Hematopoietic multipotent progenitor cell treated with erythropoietin and hydrocortisone succinate and interleukin-3 and kit ligand, for 6 days (in vitro differentiated cells): Measurements from ENCODE around the gene POLD1.
A peak's percentile ranks its signal among the peaks of the same experiment; 100 is the strongest.
"Not testable (repeated sequence)": the region's sequence is repeated elsewhere in the genome, so short reads cannot be mapped to it uniquely, and the experiment has no call there.

Source experiments
- DNase-seq: peaks from one replicate; pipeline ENCODE4 v3.0.0-alpha.2; 2015

The POLD1 gene

DNA sequence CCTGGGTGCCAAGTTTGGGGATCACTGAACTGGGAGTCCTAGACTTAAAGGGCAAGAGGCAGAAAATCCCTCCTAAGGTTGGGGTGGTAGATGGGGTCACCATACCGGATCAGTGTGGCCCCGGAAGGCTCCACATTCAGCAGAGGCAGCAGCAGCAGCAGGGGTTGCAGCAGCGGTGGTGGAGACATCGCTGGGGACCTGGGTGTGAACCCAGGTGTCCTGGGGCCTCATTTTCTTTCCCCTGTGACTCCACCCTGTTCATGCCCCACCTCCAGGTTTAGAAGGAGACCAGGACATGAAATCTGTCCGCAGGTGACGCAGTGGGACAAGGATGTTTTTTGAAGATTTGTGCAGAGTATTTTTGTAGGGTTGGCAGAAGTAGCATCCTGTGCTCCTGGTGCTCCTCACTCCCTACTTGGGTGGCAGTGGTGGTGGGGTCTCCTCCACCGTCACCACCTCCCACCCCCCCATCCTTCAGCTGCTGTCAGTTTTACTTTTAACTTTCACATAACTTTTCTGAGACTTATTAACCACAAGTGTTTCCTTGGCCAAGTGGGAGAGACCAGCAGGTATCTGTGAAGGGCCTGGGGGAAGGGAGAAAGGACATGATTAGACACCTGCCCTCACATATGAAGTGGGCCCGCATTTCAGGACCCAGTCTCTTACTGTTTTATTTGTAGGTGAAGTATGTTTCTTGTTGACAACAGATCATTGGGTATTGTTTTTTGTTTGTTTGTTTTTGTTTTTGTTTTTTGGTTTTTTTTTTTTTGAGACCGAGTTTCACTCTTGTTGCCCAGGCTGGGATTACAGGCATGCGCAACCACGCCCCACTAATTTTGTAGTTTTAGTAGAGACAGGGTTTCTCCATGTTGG, 18.5 kb upstream of the POLD1 start, which contains the start of gene NAPSA:
NAPSA (minus strand) TSS at position 206 of the 873 bp plus-strand sequence; CDS start at position 188, 18 bp downstream.
- no peak for DNase-seq

DNA sequence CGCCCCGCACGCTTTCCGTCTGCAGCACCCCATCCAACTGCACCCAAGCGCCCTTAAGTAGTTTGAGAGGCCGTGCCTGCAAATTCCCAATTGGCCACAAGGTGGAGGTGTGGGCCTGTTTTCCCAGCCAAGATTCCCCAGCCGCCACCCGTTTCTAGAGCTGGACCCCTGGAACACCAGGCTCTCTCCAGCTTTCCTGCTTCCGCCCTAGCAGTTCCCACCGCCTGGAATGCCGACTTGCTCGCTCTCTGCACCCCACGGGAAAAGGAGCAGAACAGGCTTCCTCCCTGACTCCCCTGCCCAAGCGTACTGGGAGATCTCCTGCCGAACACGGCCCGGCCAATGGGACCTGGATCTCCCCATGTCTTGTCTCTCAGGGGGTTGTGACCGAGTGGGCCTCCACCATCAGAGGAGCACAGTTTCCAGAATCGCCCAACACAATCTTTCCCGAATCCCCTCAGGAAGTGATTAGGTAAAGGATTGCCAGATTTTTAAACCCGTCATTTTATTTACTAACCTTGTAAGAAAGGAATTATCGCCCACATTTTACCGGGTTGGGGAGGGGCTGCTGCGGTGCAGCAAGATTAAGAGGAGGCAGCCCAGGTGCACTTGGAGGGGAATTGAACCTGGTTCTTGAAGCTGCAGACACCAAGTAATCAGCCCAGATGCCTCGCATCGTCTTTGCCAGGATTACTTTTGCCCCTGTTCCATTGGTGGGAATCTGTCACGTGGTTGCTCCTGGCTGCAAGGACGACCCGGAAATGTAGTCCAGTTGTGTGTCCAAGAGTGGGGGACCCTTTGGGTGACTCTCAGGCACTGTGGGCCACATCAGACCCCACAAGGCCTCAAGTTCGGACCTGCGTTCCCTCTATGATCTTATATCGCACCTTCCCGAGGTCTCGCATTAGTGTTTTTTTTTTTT, 15.2 kb upstream of the POLD1 start:
- peak; percentile 95 for DNase-seq

DNA sequence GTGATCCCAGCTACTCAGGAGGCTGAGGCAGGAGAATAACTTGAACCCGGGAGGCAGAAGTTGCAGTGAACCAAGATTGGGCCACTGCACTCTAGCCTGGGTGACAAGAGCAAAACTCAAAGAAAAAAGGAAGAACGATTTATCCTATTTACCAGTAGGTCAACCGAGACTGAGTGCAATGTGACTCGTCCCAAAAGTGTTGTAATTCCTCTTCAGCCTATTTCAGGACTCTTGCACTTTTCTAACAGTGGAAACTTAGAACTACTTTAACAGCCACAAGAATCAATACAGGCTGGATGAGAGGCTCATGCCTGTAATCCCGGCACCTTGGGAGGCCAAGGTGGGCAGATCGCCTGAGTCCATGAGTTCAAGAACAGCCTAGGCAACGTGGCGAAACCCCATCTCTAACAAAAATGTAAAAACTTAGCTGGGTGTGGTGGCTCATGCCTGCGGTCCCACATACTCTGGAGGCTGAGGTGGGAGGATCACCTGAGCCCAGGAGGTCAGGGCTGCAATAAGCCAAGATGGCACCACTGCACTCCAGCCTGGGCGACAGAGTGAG, 12.2 kb upstream of the POLD1 start:
- no peak for DNase-seq

DNA sequence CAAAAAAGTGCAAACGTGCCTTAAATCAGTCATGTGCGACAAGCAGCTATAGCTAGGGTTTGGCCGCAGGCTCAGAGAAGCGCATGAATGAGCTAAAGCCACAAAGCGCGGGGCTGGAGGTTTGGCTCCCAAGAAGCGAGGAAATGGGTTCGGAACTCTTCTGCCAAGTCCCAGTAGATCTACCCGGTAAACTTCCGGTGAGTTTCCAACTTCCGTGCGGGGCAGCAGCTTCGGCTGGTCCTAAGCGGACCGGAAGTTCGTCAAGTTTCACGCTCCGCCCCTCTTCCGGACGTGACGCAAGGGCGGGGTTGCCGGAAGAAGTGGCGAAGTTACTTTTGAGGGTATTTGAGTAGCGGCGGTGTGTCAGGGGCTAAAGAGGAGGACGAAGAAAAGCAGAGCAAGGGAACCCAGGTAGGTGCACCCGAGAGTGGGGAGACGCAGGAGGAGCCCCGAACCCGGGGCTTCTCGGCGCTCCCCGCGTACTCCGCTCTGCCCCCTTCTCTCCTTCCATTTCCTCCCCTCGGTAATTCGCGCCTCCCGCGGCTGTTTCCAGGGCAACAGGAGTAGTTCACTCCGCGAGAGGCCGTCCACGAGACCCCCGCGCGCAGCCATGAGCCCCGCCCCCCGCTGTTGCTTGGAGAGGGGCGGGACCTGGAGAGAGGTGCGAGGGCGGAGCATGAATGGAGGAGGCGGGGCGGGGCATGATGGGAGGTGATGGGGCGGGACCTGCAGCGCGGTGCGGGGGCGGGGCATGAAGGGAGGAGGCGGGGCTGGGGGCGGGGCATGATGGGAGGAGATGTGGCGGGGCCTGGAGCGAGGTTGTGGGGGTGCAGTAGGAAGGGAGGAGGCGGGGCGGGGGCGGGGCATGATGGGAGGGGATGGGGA, 7.7 kb upstream of the POLD1 start, which contains the start of gene NR1H2:
NR1H2 (plus strand) TSS at position 292 of the 885 bp plus-strand sequence. CDS start 1,149 bp downstream, outside the sequence.
- peak; percentile 99 for DNase-seq

DNA sequence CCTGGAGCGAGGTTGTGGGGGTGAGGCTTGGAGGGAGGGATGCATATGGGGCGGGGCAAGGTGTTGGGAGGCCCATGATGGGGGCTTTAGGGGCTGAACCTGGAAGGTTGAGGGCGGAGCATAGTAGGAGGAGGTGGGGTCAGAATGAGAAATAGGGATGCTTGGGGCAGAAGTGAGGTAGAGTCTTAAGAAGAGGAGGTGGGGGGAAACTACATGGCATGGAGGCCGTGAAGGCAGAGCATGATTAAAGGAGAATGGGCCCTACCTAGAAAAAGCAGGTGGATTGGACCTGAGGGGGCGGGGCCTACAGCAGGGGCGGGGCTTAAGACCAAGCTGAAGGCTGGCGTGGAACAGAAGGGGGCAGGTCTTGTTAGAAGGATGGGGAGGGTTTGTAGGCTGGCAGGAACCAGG, 7.1 kb upstream of the POLD1 start:
- peak; percentile 84 for DNase-seq

DNA sequence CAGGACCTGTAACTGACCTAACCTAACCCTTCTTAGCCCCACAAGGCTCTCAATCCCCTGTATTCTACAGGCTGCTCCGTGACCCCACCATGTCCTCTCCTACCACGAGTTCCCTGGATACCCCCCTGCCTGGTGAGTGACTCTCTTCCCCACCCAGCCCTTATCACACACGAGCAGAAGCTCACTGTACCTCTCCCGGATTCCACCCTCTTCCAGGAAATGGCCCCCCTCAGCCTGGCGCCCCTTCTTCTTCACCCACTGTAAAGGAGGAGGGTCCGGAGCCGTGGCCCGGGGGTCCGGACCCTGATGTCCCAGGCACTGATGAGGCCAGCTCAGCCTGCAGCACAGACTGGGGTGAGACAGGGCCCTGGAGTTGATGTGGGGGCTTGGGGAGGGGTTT, 6.6 kb upstream of the POLD1 start:
- DNase-seq = peak; percentile 87

DNA sequence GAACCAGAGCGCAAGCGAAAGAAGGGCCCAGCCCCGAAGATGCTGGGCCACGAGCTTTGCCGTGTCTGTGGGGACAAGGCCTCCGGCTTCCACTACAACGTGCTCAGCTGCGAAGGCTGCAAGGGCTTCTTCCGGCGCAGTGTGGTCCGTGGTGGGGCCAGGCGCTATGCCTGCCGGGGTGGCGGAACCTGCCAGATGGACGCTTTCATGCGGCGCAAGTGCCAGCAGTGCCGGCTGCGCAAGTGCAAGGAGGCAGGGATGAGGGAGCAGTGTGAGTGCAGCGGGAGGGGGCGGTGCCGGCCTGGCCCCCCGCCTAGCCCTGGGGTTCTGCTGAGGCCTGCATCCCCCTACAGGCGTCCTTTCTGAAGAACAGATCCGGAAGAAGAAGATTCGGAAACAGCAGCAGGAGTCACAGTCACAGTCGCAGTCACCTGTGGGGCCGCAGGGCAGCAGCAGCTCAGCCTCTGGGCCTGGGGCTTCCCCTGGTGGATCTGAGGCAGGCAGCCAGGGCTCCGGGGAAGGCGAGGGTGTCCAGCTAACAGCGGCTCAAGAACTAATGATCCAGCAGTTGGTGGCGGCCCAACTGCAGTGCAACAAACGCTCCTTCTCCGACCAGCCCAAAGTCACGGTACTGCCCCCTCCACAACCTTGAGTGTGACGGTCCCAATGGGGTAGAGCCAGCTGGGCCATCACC, 5.8 kb upstream of the POLD1 start:
- DNase-seq = no peak

DNA sequence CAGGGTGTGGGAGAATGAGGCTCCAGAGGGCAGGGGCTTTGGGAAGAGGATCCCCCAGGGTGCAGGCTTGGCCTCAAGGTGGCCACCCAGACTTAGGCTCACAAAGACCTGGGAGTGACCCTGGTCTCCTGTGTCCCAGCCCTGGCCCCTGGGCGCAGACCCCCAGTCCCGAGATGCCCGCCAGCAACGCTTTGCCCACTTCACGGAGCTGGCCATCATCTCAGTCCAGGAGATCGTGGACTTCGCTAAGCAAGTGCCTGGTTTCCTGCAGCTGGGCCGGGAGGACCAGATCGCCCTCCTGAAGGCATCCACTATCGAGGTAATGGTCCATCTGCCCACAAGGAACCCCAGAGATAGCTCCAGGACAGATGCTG, 5.3 kb upstream of the POLD1 start:
- DNase-seq = no peak

DNA sequence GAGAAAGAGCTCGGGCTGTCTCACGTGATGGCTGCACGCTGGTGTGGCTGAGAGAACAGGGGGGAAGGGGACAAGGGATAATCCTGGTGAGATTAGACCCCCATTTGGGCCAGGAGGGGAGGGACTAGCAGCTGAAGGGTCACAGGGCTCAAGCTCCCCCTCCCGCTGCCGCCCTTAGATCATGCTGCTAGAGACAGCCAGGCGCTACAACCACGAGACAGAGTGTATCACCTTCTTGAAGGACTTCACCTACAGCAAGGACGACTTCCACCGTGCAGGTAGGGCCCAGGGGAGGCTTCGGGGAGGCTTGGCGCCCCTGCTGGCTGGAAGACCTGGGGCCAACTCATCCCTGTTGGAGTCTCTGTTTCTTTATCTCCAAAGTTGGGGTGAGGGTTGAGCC, 4.5 kb upstream of the POLD1 start:
- no peak for DNase-seq

DNA sequence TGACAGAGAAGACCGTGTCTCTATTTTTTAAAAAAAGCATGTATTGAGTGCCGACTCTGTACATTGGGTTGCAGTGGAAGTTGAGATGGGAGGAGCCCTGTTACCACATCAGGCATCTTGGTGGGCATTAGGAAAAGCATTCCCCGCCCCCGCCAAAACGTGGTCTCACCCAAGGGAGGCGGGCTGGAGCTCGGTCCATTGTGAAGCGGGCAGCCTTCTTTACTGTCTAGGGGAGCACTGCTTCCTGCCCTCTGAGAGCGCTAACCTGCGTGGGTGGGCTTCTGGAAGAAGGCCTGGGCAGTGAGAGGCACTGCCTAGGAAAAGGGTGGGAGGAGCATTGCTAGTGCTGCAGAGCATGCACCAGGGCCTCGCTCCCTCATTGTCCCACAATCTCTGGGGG, 4.0 kb upstream of the POLD1 start:
- no peak for DNase-seq

DNA sequence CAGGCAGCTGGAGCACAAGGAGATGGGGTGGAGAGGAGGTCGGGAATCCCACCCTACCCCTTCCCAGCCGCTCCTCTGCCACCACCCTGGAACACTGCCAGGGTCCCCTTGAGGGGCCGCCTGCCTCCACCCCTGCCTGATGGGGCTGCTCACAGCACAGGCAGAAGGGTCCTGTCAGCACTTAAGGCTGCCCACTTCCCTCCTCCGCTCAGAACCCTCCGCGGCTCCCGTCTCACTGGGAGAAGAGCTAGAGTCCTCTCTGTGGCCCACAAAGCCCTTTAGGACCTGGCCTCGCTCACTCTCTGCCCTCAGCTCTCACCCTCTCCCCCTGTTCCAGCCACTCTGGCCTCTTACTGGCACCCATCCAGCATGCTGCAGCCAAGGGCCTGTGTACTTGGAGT, 3.4 kb upstream of the POLD1 start:
- no peak for DNase-seq

DNA sequence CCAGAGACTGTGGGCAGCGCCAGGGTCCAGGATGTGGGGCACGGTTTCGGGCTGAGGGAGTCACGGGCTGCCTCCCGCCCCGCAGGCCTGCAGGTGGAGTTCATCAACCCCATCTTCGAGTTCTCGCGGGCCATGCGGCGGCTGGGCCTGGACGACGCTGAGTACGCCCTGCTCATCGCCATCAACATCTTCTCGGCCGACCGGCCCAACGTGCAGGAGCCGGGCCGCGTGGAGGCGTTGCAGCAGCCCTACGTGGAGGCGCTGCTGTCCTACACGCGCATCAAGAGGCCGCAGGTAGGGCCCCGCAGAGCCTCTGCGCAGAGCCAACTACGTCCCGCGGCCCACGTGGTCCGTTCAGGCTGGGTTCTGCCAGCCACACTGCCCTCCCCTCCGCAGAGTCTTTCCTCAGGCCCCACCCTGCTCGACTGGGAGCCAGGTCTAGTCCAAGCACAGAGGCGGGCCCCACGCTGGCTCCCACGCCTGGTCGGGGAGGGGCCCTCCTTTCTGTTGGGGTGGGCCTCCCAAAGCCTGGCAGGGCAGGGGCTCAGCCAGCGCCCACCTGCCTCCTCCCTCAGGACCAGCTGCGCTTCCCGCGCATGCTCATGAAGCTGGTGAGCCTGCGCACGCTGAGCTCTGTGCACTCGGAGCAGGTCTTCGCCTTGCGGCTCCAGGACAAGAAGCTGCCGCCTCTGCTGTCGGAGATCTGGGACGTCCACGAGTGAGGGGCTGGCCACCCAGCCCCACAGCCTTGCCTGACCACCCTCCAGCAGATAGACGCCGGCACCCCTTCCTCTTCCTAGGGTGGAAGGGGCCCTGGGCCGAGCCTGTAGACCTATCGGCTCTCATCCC, 2.0 kb upstream of the POLD1 start:
- no peak for DNase-seq

DNA sequence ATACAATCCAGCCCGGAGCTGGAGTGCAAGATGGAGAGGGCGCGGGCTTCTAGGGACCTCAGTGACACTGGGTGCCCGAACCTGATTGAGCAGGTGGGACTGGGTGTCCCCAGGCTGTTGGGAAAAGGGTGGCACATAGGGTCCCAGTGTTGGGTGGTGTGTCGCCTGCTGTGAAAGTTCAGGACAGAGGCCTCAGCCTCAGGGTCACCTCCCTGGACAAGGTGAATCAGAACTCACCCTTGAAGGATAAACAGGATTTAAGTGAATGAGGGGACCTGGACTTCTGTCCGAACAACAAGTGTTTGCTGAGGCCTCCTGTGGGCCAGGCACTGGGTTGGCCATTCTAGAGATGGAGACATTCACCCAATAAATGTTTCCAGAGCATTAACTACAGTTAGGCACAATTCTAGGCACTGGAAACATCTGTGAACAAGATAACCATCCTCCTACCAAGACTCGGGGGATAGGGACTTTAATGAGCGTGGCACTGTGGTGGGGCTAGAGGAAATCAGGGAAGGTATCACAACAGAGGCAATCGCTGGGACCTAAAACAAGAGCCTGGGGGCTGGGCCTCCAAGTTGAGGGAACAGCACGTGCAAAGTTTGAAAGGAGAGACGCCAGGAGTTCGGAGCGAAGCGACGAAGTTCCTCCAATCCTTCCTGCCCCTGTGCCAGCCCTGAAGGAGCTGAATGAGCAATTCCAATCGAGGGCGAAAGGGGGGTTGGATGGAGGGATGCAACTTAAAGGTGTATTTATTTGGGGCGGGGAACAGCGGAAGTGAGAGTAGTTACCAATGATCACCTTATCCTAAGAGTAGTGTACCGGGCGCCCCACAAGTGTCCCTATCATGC, 921 bp upstream of the POLD1 start:
- no peak for DNase-seq

DNA sequence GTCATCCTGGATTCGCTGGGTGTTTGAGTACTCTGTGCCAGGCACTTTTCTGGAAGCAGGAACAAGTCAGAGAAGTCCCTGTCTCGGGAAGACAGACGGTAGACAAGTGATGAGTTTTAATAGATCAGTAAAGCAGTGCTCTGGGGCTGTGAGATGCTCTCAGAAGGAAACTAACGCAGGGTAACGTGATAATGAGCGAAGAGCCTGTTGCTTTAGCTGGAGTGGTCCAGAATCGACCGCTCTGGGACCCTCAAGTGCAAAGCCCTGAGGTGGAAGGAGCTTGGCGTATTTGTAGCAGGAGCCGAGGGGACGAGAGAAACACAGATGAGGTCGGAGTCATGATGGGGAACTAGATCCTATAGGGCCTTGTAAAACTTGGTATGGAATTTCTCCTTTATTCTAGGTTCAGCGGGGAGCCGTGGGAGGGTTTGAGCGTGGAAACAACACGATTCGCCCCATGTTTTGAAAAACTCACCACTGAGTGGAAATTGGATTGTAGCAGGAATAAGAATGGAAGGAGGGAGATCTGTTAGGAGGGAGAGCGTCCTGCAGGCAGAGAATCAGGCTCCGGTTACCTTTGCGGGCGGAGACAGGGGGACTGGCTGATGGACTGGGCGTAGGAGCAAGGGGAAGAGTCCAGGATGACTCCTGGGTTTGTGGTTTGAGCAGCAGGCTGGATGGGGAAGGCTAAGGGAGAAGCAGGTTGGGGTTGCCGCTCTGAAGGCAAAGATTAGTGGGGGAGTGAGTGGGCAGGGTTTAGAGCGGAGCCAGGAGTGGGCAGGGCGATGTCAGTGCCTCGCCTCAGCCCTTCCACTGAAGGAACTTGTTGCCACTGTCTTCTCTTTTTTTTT, 763 bp downstream of the POLD1 start:
- peak; percentile 62 for DNase-seq

DNA sequence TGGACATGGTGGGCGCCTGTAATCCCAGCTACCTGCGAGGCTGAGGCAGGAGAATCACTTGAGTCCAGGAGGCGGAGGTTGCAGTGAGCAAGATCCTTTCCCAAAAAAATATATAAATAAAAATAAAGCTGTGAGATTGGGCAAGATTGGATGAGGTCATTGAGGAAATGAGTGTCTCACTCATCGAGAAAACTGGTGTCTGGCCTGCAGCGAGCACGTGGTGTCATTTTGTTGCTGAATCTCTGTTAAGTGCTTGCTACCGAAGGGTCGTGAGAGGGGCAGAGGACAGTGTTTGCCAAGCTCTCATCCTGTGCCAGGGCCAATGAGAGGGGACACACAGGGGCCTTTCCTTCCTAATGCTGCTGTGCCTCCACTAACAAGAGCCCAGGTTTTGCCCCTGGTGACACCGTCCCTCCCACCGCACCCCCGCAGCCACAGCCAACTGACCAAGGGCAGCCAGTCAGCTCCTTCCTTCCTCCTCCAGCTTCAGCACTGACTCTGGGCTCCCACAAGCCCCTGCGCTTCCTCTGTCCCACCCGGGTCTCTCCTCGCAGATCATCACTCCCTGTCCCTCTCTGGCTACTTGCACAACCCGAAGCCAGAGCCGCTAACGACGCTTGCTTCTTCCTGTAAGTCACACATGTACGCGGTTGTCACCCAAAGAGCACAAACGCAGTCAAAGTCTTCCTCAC, 3.2 kb downstream of the POLD1 start:
- no peak for DNase-seq

DNA sequence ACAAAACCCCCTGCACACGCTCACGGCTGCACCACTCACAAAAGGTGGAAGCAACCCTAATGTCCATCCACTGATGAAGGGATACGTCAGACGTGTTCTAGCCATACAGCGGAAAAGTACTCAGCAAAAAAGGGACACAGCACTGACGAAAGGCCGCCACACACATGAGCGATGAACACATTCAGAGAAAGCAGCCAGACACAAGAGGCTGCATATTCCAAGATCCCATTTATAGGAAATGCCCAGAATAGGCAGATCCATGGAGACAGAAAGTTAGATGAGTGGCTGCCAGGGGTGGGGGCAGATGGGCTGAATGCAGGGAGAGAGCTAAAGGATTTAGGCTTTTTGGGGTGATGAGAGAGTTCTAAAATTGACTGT, 3.7 kb downstream of the POLD1 start:
- no peak for DNase-seq

DNA sequence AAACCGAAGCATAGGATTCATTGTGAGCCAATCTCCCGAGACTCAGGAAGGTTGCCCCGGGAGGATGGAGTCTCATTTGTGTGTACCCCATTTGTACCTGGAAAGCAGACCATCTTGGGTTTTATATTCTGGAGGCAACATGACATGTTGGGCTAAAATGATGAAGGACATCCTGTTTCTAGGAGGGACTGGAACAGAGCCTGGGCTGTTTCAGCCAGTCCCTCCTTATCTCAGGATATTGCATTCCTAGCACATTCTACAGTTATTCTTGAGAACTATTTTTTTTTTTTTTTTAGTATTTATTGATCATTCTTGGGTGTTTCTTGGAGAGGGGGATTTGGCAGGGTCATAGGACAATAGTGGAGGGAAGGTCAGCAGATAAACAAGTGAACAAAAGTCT, 6.1 kb downstream of the POLD1 start:
- not testable (repeated sequence) for DNase-seq

DNA sequence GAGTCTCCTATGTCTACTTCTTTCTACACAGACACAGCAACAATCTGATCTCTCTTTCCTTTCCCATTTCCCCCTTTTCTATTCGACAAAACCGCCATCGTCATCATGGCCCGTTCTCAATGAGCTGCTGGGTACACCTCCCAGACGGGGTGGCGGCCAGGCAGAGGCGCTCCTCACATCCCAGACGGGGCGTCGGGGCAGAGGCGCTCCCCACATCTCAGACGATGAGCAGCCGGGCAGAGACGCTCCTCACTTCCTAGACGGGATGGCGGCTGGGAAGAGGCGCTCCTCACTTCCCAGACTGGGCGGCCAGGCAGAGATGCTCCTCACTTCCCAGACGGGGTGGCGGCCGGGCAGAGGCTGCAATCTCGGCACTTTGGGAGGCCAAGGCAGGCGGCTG, 6.8 kb downstream of the POLD1 start:
- DNase-seq = not testable (repeated sequence)
